ENCODE data around the gene GPC3.

GPC3 gene

DNA sequence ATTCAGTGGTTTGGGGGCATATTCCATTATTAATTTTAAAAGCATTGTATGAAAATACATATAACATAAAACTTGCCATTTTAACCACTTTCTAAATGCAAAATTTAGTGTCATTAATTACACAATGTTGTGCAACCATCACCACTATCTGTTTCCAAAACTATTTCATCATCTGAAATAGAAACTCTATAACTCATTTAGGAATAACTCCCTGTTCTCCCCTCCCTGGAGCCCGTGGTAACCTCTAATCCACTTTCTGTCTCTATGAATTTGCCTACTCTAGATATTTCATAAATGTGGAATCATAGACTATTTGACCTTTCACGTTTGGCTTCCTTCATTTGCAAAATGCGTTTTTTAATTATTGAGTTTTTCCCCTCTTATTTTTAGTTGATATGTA, 468.7 kb downstream of the GPC3 start:
- in situ Hi-C loops (cut with MboI; ENCODE audit: low pct_unique_long_range_greater_than_20kb, low sequenced_read_pairs, unreplicated experiment): no loop called here
- no peak for DNase-seq (ENCODE audit: low spot score)
- TF ChIP-seq, protein P1, sequence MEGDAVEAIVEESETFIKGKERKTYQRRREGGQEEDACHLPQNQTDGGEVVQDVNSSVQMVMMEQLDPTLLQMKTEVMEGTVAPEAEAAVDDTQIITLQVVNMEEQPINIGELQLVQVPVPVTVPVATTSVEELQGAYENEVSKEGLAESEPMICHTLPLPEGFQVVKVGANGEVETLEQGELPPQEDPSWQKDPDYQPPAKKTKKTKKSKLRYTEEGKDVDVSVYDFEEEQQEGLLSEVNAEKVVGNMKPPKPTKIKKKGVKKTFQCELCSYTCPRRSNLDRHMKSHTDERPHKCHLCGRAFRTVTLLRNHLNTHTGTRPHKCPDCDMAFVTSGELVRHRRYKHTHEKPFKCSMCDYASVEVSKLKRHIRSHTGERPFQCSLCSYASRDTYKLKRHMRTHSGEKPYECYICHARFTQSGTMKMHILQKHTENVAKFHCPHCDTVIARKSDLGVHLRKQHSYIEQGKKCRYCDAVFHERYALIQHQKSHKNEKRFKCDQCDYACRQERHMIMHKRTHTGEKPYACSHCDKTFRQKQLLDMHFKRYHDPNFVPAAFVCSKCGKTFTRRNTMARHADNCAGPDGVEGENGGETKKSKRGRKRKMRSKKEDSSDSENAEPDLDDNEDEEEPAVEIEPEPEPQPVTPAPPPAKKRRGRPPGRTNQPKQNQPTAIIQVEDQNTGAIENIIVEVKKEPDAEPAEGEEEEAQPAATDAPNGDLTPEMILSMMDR (IDR thresholded peaks at IDR 0.05; ENCODE audit: extremely low read depth, insufficient read depth, missing control alignments): no peak

DNA sequence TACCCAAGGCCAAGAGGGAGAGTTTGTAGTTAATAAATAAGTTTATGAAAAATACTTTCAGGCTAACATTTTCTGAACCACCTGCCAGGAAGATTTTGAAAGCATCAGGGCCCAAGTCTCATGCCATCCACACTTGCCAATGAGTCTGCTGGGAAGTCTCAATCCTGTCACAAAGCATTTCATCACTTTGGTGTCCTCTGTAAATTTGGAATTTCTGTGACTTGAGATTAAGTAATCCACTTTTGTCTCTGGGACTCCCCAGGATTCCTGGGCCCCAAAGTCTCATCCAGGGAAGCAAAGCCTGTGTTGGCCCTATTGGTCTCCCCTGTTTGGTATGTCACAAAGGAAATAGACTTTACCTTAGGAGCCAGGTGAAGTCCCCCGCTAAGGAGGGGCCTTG, 470.9 kb downstream of the GPC3 start:
- in situ Hi-C loops (cut with MboI; ENCODE audit: low pct_unique_long_range_greater_than_20kb, low sequenced_read_pairs, unreplicated experiment): no loop called here
- TF ChIP-seq, protein P1 (IDR thresholded peaks at IDR 0.05; ENCODE audit: extremely low read depth, insufficient read depth, missing control alignments): no peak
- no peak for DNase-seq (ENCODE audit: low spot score)

DNA sequence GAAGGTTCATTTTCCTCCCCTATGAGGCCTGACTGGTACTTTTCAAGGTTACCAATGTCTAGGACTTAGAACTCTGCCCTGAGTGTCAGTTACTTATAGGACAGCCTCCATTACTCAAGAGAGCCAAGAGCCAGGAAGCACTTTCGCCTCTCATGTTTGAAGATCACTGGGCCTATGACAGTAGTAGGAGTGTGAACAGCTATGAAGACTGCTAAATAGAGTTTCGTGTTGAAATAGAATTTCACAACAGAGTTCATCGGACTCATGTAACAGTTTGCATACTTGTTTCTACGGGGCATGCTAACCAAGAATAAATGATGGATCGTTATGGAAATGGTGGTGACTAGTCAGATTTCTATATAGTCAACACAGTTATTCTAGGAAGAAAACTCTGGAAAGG, 472.3 kb downstream of the GPC3 start:
- no peak for DNase-seq (ENCODE audit: low spot score)
- TF ChIP-seq, protein P1 (IDR thresholded peaks at IDR 0.05; ENCODE audit: extremely low read depth, insufficient read depth, missing control alignments): no peak
- in situ Hi-C loops (cut with MboI; ENCODE audit: low pct_unique_long_range_greater_than_20kb, low sequenced_read_pairs, unreplicated experiment): no loop called here

DNA sequence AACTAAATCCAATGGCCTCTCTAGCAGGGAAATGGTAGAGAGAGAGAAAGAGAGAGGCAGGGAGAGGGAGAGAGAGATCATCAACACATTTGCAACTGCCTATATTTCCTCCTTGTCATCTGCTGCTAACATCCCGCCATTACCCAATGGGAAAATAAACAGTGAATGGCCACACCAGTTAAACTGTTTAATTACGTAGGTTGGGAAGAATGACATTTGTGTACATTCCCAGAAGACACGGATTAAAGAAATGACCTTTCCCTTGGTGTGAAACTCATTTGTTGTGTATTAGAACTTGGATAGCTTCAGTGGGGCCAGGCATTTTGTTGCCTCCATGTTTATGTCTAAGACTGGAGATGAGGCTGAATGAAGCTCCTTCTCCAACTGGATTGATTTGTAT, 474.4 kb downstream of the GPC3 start:
- DNase-seq (ENCODE audit: low spot score): no peak
- in situ Hi-C loops (cut with MboI; ENCODE audit: low pct_unique_long_range_greater_than_20kb, low sequenced_read_pairs, unreplicated experiment): no loop called here
- TF ChIP-seq, protein P1 (IDR thresholded peaks at IDR 0.05; ENCODE audit: extremely low read depth, insufficient read depth, missing control alignments): no peak

DNA sequence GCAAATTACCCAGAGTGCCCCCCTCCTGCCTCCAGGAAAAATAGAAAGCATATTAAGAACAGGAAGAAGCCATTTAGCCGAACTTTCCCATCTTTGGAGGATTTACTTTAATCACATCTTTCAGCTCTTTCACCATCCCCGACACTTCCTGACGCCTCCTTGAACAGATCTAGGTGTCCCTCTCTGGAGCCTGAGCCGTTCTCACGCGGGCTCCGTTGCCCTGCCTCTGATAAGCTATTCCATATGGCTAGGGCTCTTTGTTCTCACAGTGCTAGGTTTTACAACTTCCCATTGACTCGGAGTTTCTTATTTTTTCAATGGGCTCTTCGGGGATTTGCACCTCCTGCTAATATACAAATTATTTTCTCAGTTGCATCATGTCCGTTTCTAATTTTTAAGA, 488.0 kb downstream of the GPC3 start:
- in situ Hi-C loops (cut with MboI; ENCODE audit: low pct_unique_long_range_greater_than_20kb, low sequenced_read_pairs, unreplicated experiment): no loop called here
- DNase-seq (ENCODE audit: low spot score): no peak
- TF ChIP-seq, protein P1 (IDR thresholded peaks at IDR 0.05; ENCODE audit: extremely low read depth, insufficient read depth, missing control alignments): no peak

DNA sequence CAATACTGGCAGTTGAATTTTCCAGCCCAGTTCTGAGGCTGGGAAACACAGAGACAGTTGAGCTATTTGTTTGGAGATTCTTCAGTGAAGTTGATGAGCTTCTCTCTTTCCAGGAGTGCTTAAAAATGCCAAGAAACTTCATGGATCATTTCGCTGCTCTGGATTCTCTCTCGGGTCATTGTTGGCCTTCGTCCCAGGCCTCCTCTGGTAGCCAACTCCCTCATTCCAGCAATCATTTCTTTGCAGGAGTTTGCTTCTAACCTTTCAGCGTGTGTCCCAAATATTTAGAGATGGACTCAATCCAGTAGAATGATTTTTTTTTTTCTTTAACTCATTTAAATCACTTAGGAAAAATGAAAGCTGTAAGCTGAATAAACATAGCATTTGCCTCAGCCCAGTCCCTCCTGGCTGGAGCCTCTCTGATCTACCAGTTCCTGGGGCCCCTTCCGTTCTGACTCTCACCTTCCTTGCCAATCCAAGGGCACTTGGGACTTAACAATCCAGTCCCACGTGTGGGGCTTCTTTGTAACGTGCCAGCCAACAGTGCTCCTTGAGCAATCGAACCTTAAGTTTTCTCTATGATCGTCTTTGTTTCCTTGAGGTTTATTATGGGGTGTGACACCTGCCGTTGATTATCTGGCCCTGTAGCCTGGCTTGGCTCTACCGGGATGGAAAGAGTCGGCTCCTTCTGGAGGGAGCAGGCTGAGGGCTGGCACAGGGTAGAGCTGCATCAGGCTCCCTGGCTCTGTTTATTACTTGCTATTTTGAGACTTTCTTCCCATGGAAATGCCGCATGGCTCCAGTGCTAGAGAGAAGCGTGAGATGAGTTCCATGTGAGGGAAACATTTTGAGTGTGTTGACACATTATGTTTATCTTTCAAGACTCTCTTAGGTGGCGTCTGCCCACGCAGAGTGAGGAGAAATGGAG, 489.7 kb downstream of the GPC3 start:
- DNase-seq (ENCODE audit: low spot score): no peak
- in situ Hi-C loops (cut with MboI; ENCODE audit: low pct_unique_long_range_greater_than_20kb, low sequenced_read_pairs, unreplicated experiment): no loop called here
- TF ChIP-seq, protein P1 (IDR thresholded peaks at IDR 0.05; ENCODE audit: extremely low read depth, insufficient read depth, missing control alignments): no peak
